Esophagus mucosa (tissue), 1 donor: ENCODE data around the gene PDZD2. TPM values are rescaled to one million over a fixed set of nuclear protein-coding genes. Genes with fewer than 3 reads are reported as not detected.
"Not testable (repeated sequence)": the region's sequence is repeated elsewhere in the genome, so short reads cannot be mapped to it uniquely, and the experiment has no call there.

Experiments
- ATAC-seq: fragments of 200-7000 bp; cut with Tn5 transposase; one replicate; pipeline ENCODE4 v1.9.1; 2020
- total RNA-seq: library from RNA; stranded (reverse); gene quantifications from one replicate; pipeline ENCODE4 v1.2.4, GENCODE V29; 2023
- donor health status: DM: yes; HTN: yes; CAD: no.

The PDZD2 gene
- total RNA-seq, 1 donor from 2014 or later: 20.8 TPM

GRCh38 chr5:32110111-32110696 is 471.3 kb downstream of the PDZD2 start:
- no peak for ATAC-seq

- ATAC-seq: no peak
These were observed 477.1 kb downstream of the PDZD2 start for GRCh38 chr5:32115985-32116384.

GRCh38 chr5:32116574-32117313 is 477.8 kb downstream of the PDZD2 start:
- ATAC-seq: no peak

- ATAC-seq: not testable (repeated sequence)
These were observed 480.0 kb downstream of the PDZD2 start for GRCh38 chr5:32118922-32119321.

- ATAC-seq: no peak
These were observed 484.3 kb downstream of the PDZD2 start for GRCh38 chr5:32123058-32123805.

GRCh38 chr5:32123889-32124676 is 485.2 kb downstream of the PDZD2 start:
- ATAC-seq: no peak

- ATAC-seq: no peak
These were observed 487.8 kb downstream of the PDZD2 start for GRCh38 chr5:32126691-32127090.

GRCh38 chr5:32127711-32128110 is 488.8 kb downstream of the PDZD2 start:
- no peak for ATAC-seq

GRCh38 chr5:32129074-32129598 is 490.2 kb downstream of the PDZD2 start:
- ATAC-seq: no peak

GRCh38 chr5:32130865-32131264 is 491.9 kb downstream of the PDZD2 start:
- ATAC-seq: no peak

- ATAC-seq: no peak
These were observed 492.7 kb downstream of the PDZD2 start for GRCh38 chr5:32131604-32132003.

GRCh38 chr5:32132757-32133156 is 493.8 kb downstream of the PDZD2 start:
- ATAC-seq: no peak

- no peak for ATAC-seq
These were observed 496.2 kb downstream of the PDZD2 start for GRCh38 chr5:32135086-32135485.

GRCh38 chr5:32136342-32136741 is 497.4 kb downstream of the PDZD2 start:
- ATAC-seq: no peak

- no peak for ATAC-seq
These were observed 500.0 kb downstream of the PDZD2 start for GRCh38 chr5:32138839-32139493.

GRCh38 chr5:32143617-32144377 is 504.9 kb downstream of the PDZD2 start:
- no peak for ATAC-seq

GRCh38 chr5:32144378-32145207 is 505.7 kb downstream of the PDZD2 start:
- ATAC-seq: no peak

- no peak for ATAC-seq
These were observed 506.4 kb downstream of the PDZD2 start for GRCh38 chr5:32145378-32145777.

- ATAC-seq: no peak
These were observed 508.3 kb downstream of the PDZD2 start for GRCh38 chr5:32147236-32147635.

- no peak for ATAC-seq
These were observed 509.0 kb downstream of the PDZD2 start for GRCh38 chr5:32147959-32148358.
